SW480 (cell line): ENCODE measurements around the gene DNAAF2.

ENCODE experiments used
- DNase-seq: peaks from one replicate; pipeline ENCODE4 v3.0.0-alpha.2; 2016; ENCODE audit warnings: low spot score

DNAAF2 gene

DNA sequence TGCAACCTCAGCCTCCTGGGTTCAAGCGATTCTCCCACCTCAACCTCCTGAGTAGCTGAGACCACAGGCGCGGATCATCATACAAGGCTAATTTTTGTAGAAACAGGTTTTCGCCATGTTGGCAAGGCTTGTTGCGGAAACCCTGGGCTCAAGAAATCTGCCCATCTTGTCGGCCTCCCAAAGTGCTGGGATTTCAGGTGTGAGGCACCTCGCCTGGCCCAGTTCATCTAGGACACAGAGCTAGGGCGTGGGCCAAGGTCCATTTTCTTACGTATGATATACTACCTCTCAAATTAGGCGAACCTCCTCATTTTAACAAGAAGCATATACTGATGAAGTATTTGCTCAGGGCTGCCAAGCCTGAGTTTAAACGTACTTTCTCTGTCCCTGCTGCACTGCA lies 51.0 kb downstream of the DNAAF2 start:
- no peak for DNase-seq

DNA sequence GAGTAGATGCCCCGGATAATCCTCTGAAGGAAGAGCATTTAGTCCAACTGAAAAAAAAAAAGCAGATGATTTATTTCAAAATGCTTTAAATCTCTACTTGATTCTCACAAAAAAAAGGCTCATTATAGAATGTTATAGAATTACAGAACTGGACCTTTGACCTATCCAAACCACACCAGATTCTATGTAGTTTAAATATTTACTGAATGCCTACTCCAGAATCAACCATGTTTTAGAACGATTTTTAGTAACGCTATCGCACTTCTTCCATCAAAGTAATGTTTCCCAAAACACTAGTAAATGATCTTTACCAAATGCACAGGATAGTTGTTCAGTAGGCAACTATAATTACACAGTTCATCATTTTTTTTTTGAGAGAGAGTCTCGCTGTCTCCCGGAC lies 51.4 kb downstream of the DNAAF2 start:
- no peak for DNase-seq

DNA sequence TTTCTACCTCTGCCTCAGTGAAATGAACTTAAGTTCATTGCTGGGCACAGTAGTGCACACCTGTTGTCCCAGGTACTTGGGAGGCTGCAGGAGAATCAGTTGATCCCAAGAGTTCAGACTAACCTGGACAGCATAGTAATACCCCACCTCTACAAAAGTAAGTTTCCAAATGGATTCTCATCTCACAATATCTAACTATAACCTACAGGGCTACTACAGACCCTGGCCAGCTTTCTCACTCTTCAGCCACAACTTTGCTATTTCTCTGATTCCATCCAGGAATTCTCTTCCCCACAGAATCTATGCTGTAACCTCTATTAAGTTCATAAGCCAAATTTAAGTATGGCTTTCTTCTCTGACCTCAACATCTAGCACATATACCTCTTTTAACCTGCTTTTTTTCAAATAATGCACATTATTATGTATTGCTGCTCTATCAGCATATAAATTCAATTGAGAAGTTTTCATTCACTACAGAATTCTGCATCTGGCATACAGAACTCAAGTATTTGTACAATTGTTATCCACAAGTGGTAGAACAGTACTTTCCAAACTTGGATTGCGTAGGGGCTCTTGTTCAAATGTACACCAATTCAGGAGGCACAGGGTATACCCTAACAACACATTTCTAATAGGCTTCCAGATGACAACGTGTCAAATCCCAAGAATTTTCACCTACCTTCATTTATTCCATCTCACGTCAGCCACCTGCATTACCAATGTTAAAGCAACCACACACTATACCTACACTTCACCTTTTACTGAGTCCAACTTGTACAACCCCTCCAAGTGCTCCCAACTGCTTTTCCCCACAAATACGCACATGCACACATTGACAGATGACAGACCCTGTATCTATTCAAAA lies 52.7 kb downstream of the DNAAF2 start:
- no peak for DNase-seq

DNA sequence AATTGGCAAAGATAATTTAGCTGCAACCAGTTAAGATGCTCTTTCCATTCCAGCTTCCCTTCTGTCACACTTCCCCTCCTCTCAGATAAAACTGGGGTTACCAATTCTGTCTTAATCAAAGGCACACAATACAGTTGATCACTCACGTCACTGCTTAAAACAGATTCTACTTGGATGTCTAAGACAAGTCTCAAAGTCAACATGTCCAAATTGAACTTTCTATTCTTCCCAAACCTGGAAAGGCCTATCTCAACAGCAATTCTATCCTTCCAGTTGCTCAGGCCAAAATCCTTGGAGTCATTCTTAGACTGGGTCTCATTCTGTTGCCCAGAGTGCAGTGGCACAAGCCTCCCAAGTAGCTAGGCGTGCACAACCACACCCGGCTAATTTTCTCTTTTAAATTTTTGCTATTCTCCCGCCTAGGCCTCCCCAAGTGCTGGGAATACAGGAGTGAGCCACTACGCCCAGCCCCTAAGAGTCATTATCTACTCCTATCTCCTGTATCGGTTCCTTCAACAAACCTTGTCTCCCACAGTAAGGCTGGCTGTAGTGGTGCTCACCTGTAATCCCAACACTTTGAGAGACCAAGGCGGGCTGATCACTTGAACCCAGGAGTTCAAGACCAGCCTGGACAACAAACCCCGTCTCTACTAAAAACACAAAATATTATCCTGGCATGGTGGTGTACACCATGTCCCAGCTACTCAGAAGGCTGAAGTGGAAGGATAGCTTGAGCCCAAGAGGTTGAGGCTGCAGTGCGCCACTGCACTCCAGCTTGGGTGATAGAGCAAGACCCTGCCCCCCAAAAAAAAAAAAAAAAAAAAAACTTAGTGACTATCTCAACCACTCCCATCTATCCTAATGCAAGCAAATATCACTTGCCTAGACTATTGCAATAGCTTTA lies 53.6 kb downstream of the DNAAF2 start:
- DNase-seq = no peak

DNA sequence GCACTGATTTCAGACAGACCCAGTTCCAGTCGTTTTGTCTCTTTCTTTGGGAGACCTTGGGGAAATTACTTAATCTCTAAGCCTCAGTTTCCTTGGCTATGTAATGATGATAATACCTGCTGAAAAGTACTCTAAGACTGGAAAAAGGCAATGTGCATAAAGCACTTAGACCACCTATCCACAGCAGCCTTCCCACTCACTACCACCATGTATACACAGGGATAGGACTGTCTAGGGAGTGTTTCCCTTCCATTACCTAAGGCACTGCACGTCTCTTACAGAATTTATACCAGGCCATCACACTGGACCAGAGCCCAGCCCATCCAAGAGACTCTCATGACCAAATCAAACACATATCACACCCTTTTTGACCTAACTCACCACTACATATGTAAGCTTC lies 55.2 kb downstream of the DNAAF2 start:
- no peak for DNase-seq

DNA sequence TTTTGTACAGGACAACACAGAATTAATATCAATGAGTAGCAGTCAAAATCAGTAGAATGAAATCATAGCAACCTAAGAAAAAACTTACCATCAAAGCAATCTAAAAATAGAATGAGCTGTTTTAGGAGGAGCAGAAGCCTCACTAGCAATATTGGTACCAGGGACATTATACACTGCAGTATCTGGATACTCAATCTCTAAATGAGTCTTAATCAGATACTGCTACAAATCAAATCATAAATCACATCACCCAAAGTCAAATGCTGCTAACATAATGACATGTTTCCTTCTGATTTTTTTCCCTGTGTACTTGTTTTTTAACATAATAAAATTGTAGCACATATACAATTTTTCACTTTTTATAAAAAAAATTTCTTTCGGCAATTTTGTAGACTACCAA lies 56.9 kb downstream of the DNAAF2 start:
- DNase-seq = no peak
